GM23338 (cell line): ENCODE data around the gene VGLL4.

Experiments
- CREB1 ChIP-seq: fragments of 250-450 bp; sonication (Bioruptor Pico); IDR thresholded peaks from 2 replicates; pipeline ENCODE4 v1.5.0; 2020; ENCODE audit warnings: low read depth, mild to moderate bottlenecking, moderate library complexity
- CTCF ChIP-seq, 2 experiments: fragments of 200-600 bp in 1 of 2; sonication (generic) in 1 of 2; conservative IDR thresholded peaks; 2 replicates each; pipeline versions ENCODE4 v1.5.1 to v1.6.1; 2016 to 2017; ENCODE audit warnings: antibody characterized with exemption in 2 of 2, low read depth in 2 of 2, mild to moderate bottlenecking in 2 of 2, moderate library complexity in 1 of 2

GRCh38 chr3:11591391-11592282 lies 52.1 kb downstream of the VGLL4 start:
- TF ChIP-seq CTCF (conservative IDR thresholded peaks at IDR 0.05; ENCODE audit: low read depth in 2 of 2) (no peak), CREB1 (CRISPR knock-in tag) (no peak)
